Ecto neural progenitor cell (in vitro differentiated cells): ENCODE results near the gene SH3BP1.

Experiments used
- DNase-seq: peaks from one replicate; pipeline ENCODE4 v3.0.0-alpha.2; 2018; ENCODE audit warnings: low spot score

The SH3BP1 gene

GRCh38 chr22:37659066-37659896, 19.8 kb downstream of the SH3BP1 start:
- no peak for DNase-seq

- DNase-seq, result no peak
Measured at GRCh38 chr22:37659897-37660708, 20.6 kb downstream of the SH3BP1 start.

- DNase-seq, result no peak
Measured at GRCh38 chr22:37660709-37661045, 21.2 kb downstream of the SH3BP1 start.

- DNase-seq, result no peak
Measured at GRCh38 chr22:37661160-37661924, 21.9 kb downstream of the SH3BP1 start.

- DNase-seq, result no peak
Measured at GRCh38 chr22:37662039-37662438, 22.6 kb downstream of the SH3BP1 start.

- DNase-seq, result no peak
Measured at GRCh38 chr22:37663521-37664140, 24.2 kb downstream of the SH3BP1 start.

- no peak for DNase-seq
Measured at GRCh38 chr22:37664249-37665101, 25.0 kb downstream of the SH3BP1 start.

DNA sequence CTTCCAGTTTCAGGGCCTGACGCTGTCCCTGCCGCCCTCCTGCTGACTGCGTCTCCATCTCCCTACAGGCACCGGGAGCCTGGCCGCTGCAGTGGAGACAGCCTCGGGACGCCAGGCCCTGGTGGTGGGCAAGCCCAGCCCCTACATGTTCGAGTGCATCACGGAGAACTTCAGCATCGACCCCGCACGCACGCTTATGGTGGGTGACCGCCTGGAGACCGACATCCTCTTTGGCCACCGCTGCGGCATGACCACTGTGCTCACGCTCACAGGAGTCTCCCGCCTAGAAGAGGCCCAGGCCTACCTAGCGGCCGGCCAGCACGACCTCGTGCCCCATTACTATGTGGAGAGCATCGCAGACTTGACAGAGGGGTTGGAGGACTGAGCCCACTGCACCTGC, 26.0 kb downstream of the SH3BP1 start:
- DNase-seq, result no peak

- DNase-seq, result no peak
Measured at GRCh38 chr22:37669586-37669985, 30.1 kb downstream of the SH3BP1 start.

DNA sequence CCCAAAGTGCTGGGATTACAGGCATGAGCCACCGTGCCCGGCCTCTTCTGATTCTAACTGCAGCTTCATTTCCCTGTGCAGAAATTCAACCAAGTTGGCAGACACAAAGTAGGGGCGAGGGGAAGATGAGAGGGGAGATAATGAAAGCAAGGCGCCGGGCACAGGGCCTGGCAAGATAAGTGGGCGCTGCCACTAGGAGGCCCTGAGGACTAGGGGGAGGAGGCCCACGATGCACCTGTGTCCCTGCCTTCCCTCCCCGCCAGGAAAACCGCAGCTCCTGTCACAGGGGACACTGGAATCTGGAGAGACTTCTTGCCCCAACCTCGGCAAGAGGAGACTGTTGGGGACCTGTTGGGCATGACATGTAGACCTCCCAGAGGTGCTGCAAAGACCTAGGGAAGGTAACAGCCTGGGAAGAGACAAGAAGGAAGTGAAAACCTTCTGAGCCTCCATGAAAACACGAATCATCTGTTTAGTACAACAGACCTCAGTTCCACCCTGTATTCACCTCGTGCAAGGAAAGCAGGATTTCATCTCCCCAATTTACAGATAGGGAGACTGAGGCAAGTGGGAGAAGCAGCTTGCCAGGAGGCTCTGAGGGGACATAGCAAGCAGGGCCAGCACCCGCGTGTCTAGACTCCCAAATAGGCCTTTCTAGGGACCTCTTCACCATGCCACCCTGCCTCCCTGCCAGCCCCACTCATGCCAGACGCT, 32.9 kb downstream of the SH3BP1 start:
- no peak for DNase-seq

DNA sequence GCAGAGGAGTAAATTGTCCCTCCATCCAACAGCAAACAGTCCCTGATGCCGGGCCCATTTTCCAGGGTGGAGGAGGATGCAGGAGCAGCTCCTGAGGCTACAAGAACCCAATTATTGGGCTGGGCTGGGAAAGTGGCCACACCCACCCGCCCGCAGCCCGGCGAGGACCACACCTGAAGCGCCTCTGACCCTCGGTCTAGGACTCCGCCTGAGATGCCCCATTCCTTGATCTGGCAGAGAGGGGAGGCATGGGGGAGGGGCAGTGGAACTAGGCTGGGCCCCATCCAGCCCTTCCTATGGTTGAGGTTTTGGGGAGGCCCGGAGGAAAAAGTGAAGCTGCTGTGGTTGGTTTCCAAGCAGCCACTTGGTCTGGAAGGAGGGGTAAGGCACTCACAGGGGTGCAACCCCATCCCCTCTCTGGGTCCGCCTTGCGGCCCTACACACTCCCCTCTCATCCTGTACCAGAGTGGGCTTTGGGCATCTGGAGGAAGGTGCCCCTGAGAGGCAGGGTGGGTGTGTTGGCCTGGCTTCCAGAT, 33.5 kb downstream of the SH3BP1 start:
- DNase-seq, result no peak

- DNase-seq, result no peak
Measured at GRCh38 chr22:37674248-37674647, 34.8 kb downstream of the SH3BP1 start.

GRCh38 chr22:37674951-37675929, 35.8 kb downstream of the SH3BP1 start, which contains the start of gene LGALS1:
LGALS1 (plus strand) TSS chr22:37675636; CDS start chr22:37675703, 67 bp downstream.
- DNase-seq, result peak; percentile 76

- DNase-seq, result no peak
Measured at GRCh38 chr22:37675930-37676735, 36.7 kb downstream of the SH3BP1 start.

DNA sequence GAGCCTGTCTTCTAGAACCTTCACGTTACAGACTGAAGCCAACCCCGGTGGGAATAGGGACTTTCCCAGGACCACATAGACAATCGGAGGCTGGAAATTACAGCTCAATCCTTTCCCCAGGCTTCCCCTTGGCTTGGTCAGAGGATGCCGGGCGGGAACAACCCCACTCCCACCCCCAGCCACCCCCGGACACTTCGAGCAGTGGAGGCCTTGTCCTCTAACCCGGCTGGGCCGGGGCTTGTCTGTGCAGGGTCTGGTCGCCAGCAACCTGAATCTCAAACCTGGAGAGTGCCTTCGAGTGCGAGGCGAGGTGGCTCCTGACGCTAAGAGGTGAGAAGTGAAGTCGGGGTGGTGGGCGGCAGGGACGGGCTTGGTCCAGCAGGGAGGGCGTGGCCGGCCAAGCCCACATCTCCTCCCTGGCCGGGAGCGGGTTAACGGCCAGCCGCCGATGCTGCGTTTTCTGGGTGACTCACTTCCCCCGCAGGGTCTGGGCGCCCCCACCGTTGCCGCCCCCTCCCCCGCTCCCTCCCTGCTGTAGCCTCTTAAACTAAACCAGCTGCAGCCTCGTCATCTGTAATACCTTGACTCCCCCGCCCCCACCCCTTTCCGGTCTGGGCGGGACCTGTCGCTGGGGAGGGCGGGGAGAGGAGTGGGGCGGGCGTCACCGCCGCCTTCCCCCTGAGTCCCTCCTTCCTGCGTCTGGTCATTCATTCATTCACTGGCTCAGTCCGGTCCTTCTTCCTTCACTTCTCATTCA, 37.4 kb downstream of the SH3BP1 start:
- DNase-seq, result peak; percentile 80

GRCh38 chr22:37677493-37677974, 38.1 kb downstream of the SH3BP1 start:
- no peak for DNase-seq

GRCh38 chr22:37678372-37678771, 38.9 kb downstream of the SH3BP1 start:
- DNase-seq, result no peak
